H1 (cell line): Measurements from ENCODE around the gene PSME2. TPM values are rescaled to one million over a fixed set of nuclear protein-coding genes. Genes with fewer than 3 reads are reported as not detected.

ENCODE experiments used
- CTCF ChIA-PET: fragments of 300-600 bp; sonication (Branson Sonifier 250); formaldehyde crosslinking; loops from one replicate; lab custom pipeline; 2021; ENCODE audit not compliant: partially characterized antibody; lab: Charles Lee
- POLR2A ChIA-PET: fragments of 300-600 bp; sonication (Branson Sonifier 250); formaldehyde crosslinking; loops from one replicate; lab custom pipeline; 2021; ENCODE audit warnings: inconsistent platforms; ENCODE audit not compliant: partially characterized antibody; lab: Charles Lee
- DNase-seq, 2 experiments: peaks; one replicate each; pipeline versions ENCODE4 v3.0.0 to v3.0.0-alpha.2; 2010 to 2022; ENCODE audit warnings: low spot score in 2 of 2, low read depth in 1 of 2, mixed read lengths in 1 of 2
- FAIRE-seq: peaks from 2 replicates; lab custom pipeline; 2011; peaks lifted over from hg19 to GRCh38; lab: Jason Lieb, UNC
- H2AFZ ChIP-seq: 2 replicates; pipeline ENCODE4 v1.8.1; 2012; ENCODE audit warnings: low read length, inconsistent platforms
- H2AK5ac ChIP-seq: 2 replicates; pipeline ENCODE4 v1.6.1; 2013; ENCODE audit warnings: low read depth, low read length
- H2BK120ac ChIP-seq: replicated peaks from 2 replicates; pipeline ENCODE3; 2013; ENCODE audit warnings: low read depth, low read length, inconsistent platforms
- H2BK12ac ChIP-seq: 2 replicates; pipeline ENCODE4 v1.6.1; 2013; ENCODE audit warnings: low read depth, low read length
- H2BK15ac ChIP-seq: 2 replicates; pipeline ENCODE4 v1.6.1; 2013; ENCODE audit warnings: low read length
- H2BK20ac ChIP-seq: 2 replicates; pipeline ENCODE4 v1.6.1; 2013; ENCODE audit warnings: low read length
- H2BK5ac ChIP-seq: 2 replicates; pipeline ENCODE4 v1.6.1; 2013; ENCODE audit warnings: low read depth, low read length
- H3K14ac ChIP-seq: 2 replicates; pipeline ENCODE4 v1.6.1; 2013; ENCODE audit warnings: inconsistent platforms; ENCODE audit not compliant: insufficient read length
- H3K18ac ChIP-seq: 2 replicates; pipeline ENCODE4 v1.6.1; 2013; ENCODE audit warnings: low read length; ENCODE audit errors: extremely low read depth
- H3K23ac ChIP-seq: 2 replicates; pipeline ENCODE4 v1.6.1; 2013; ENCODE audit warnings: inconsistent platforms; ENCODE audit not compliant: insufficient read length
- H3K23me2 ChIP-seq: 2 replicates; pipeline ENCODE4 v1.6.1; 2013; ENCODE audit warnings: low read depth, low read length
- H3K27ac ChIP-seq: 2 replicates; pipeline ENCODE4 v1.6.1; 2011; ENCODE audit warnings: low read depth, low read length, inconsistent platforms
- H3K27me3 ChIP-seq, 4 experiments: replicated peaks in 1 of 4; 1 replicate in 1 of 4; 2 replicates in 3 of 4; pipeline versions ENCODE4 v1.6.1 to v1.8.1; 2011 to 2013; ENCODE audit warnings: low read length in 3 of 4, mild to moderate bottlenecking in 3 of 4, inconsistent platforms in 2 of 4, mixed read lengths in 2 of 4, moderate library complexity in 1 of 4; ENCODE audit not compliant: control insufficient read depth in 3 of 4, insufficient read depth in 3 of 4; ENCODE audit errors: extremely low read depth in 1 of 4
- H3K36me3 ChIP-seq, 4 experiments: 2 replicates each; pipeline versions ENCODE4 v1.6.1 to v1.8.1; 2011 to 2013; ENCODE audit warnings: mild to moderate bottlenecking in 4 of 4, low read length in 3 of 4, moderate library complexity in 2 of 4, control low read depth in 1 of 4, inconsistent platforms in 1 of 4; ENCODE audit not compliant: insufficient read depth in 4 of 4, control insufficient read depth in 2 of 4
- H3K4ac ChIP-seq: replicated peaks from 2 replicates; pipeline ENCODE3; 2013; ENCODE audit warnings: low read length, low read depth, mixed read lengths, inconsistent platforms; ENCODE audit not compliant: insufficient read length
- H3K4me1 ChIP-seq, 4 experiments: replicated peaks in 1 of 4; 1 replicate in 1 of 4; 2 replicates in 3 of 4; pipeline versions ENCODE4 v1.6.1 to v1.8.1; 2011 to 2013; ENCODE audit warnings: low read length in 3 of 4, inconsistent platforms in 2 of 4, mixed read lengths in 1 of 4; ENCODE audit not compliant: insufficient read depth in 4 of 4, control insufficient read depth in 3 of 4
- H3K4me2 ChIP-seq, 2 experiments: 2 replicates each; pipeline versions ENCODE4 v1.6.1 to v1.8.1; 2011 to 2013; ENCODE audit warnings: low read depth in 2 of 2, low read length in 2 of 2, control low read depth in 1 of 2, inconsistent platforms in 1 of 2, mild to moderate bottlenecking in 1 of 2; ENCODE audit not compliant: insufficient read depth in 1 of 2
- H3K4me3 ChIP-seq, 4 experiments: fragments of 200-600, 300-600 bp in 1 of 4; sonication (generic), shearing (Covaris generic), sonication (Bioruptor Twin) in 1 of 4; 2 replicates each; pipeline versions ENCODE4 v1.5.1 to v1.8.1; 2011 to 2016; ENCODE audit warnings: low read length in 4 of 4, low read depth in 3 of 4, control low read depth in 2 of 4, inconsistent platforms in 2 of 4, mild to moderate bottlenecking in 2 of 4, mixed read lengths in 1 of 4, moderate library complexity in 1 of 4; ENCODE audit not compliant: insufficient read depth in 2 of 4; ENCODE audit errors: extremely low read depth in 1 of 4
- H3K56ac ChIP-seq: replicated peaks from 2 replicates; pipeline ENCODE3; 2013; ENCODE audit warnings: low read depth, mild to moderate bottlenecking, mixed read lengths, low read length, inconsistent platforms; ENCODE audit not compliant: insufficient read length
- H3K79me1 ChIP-seq: 2 replicates; pipeline ENCODE4 v1.6.1; 2013; ENCODE audit warnings: low read depth, low read length, control low read depth
- H3K79me2 ChIP-seq, 2 experiments: 2 replicates each; pipeline versions ENCODE4 v1.6.1 to v1.8.1; 2012 to 2013; ENCODE audit warnings: low read length in 2 of 2, mild to moderate bottlenecking in 2 of 2, inconsistent platforms in 1 of 2; ENCODE audit not compliant: insufficient read depth in 2 of 2, control insufficient read depth in 1 of 2
- H3K9ac ChIP-seq, 4 experiments: replicated peaks in 1 of 4; 1 replicate in 1 of 4; 2 replicates in 3 of 4; pipeline versions ENCODE4 v1.6.1 to v1.8.1; 2011 to 2013; ENCODE audit warnings: low read depth in 3 of 4, low read length in 3 of 4, control low read depth in 2 of 4, mild to moderate bottlenecking in 2 of 4, moderate library complexity in 2 of 4, inconsistent platforms in 1 of 4; ENCODE audit errors: extremely low read depth in 1 of 4
- H3K9me3 ChIP-seq, 2 experiments: 2 replicates each; pipeline versions ENCODE4 v1.6.1 to v1.8.1; 2012 to 2013; ENCODE audit warnings: mild to moderate bottlenecking in 2 of 2, moderate library complexity in 2 of 2, control low read depth in 1 of 2, inconsistent platforms in 1 of 2, low read depth in 1 of 2, low read length in 1 of 2, mixed read lengths in 1 of 2; ENCODE audit not compliant: insufficient read depth in 2 of 2
- H4K20me1 ChIP-seq, 2 experiments: replicated peaks in 1 of 2; 2 replicates each; pipeline versions ENCODE3 to v1.8.1; 2011 to 2013; ENCODE audit warnings: inconsistent platforms in 2 of 2, low read length in 2 of 2, mild to moderate bottlenecking in 1 of 2; ENCODE audit not compliant: insufficient read depth in 2 of 2, control insufficient read depth in 1 of 2
- H4K5ac ChIP-seq: 2 replicates; pipeline ENCODE4 v1.6.1; 2013; ENCODE audit warnings: low read length, low read depth, mixed read lengths, inconsistent platforms; ENCODE audit not compliant: insufficient read length
- H4K8ac ChIP-seq: 2 replicates; pipeline ENCODE4 v1.8.0; 2013; ENCODE audit warnings: mild to moderate bottlenecking, moderate library complexity, low read length, inconsistent platforms; ENCODE audit not compliant: insufficient read depth; ENCODE audit errors: extremely low read depth
- H4K91ac ChIP-seq: replicated peaks from 2 replicates; pipeline ENCODE3; 2013; ENCODE audit warnings: low read length, mixed read lengths, inconsistent platforms; ENCODE audit not compliant: insufficient read length
- CEBPB ChIP-seq: IDR thresholded peaks from 2 replicates; pipeline ENCODE4 v1.6.1; 2012; ENCODE audit warnings: low read depth, low read length
- FOSL1 ChIP-seq: IDR thresholded peaks from 2 replicates; pipeline ENCODE4 v1.6.1; 2011; ENCODE audit warnings: mild to moderate bottlenecking, low read depth, low read length, moderate library complexity; ENCODE audit not compliant: insufficient read depth
- GTF2F1 ChIP-seq: IDR thresholded peaks from 2 replicates; pipeline ENCODE4 v1.6.1; 2012; ENCODE audit warnings: low read depth, low read length, improper control_type of control experiment, borderline replicate concordance
- HDAC2 ChIP-seq, 2 experiments: fragments of 300-600 bp in 1 of 2; sonication (generic) in 1 of 2; IDR thresholded peaks; 2 replicates each; pipeline ENCODE4 v1.6.1; 2011 to 2012; ENCODE audit warnings: low read depth in 2 of 2, low read length in 2 of 2, mild to moderate bottlenecking in 2 of 2, moderate library complexity in 2 of 2, borderline replicate concordance in 1 of 2, inconsistent platforms in 1 of 2
- HDAC6 ChIP-seq: IDR thresholded peaks from one replicate; pipeline ENCODE4 v1.7.1; 2012; ENCODE audit warnings: low read depth, mild to moderate bottlenecking, inconsistent platforms, low read length, moderate library complexity
- NANOG ChIP-seq: IDR thresholded peaks from 2 replicates; pipeline ENCODE4 v1.6.1; 2011; ENCODE audit warnings: low read length, low read depth, mild to moderate bottlenecking, inconsistent platforms; ENCODE audit not compliant: insufficient read depth, poor library complexity, severe bottlenecking
- NRF1 ChIP-seq: IDR thresholded peaks from 2 replicates; pipeline ENCODE4 v1.6.1; 2011; ENCODE audit warnings: mild to moderate bottlenecking, low read depth, low read length, improper control_type of control experiment
- POU5F1 ChIP-seq: IDR thresholded peaks from 2 replicates; pipeline ENCODE4 v1.6.1; 2011; ENCODE audit warnings: low read depth, mild to moderate bottlenecking, low read length, moderate library complexity
- SAP30 ChIP-seq: fragments of 300-600 bp; sonication (generic); IDR thresholded peaks from 2 replicates; pipeline ENCODE4 v1.7.1; 2012; ENCODE audit warnings: low read length, moderate library complexity, mild to moderate bottlenecking, inconsistent platforms; ENCODE audit not compliant: insufficient read depth, insufficient replicate concordance
- SIX5 ChIP-seq: IDR thresholded peaks from 2 replicates; pipeline ENCODE4 v1.6.1; 2011; ENCODE audit warnings: mild to moderate bottlenecking, low read depth, low read length
- SP4 ChIP-seq: IDR thresholded peaks from 2 replicates; pipeline ENCODE4 v1.6.1; 2012; ENCODE audit warnings: low read length, inconsistent platforms
- TAF7 ChIP-seq: optimal IDR thresholded peaks from 2 replicates; pipeline ENCODE3; 2011; ENCODE audit warnings: low read depth, mild to moderate bottlenecking, inconsistent platforms, low read length, moderate library complexity, borderline replicate concordance
- YY1 ChIP-seq: IDR thresholded peaks from 2 replicates; pipeline ENCODE4 v1.6.1; 2011; ENCODE audit warnings: low read depth, mild to moderate bottlenecking, low read length
- WGBS, 2 experiments: shearing (Covaris generic) in 1 of 2; methylation state at CpG; one replicate each; pipeline versions ENCODE4 v1.1.6 to v1.1.7; 2013 to 2015; ENCODE audit warnings: low lambda C conversion rate in 2 of 2, mixed read lengths in 2 of 2, inconsistent platforms in 1 of 2, low coverage in 1 of 2, missing lambda C conversion rate in 1 of 2; ENCODE audit not compliant: insufficient replicate concordance in 2 of 2, insufficient coverage in 1 of 2, insufficient read length in 1 of 2; ENCODE audit errors: extremely low coverage in 1 of 2, missing lambda C conversion rate in 1 of 2; 5-methylcytosine and 5-hydroxymethylcytosine counted together
- polyA plus RNA-seq, 7 experiments: library from polyadenylated mRNA; depleted of rRNA in 3 of 7; stranded (reverse) in 5 of 7; unstranded in 2 of 7; fragments of >200 nt in 5 of 7; fragments of 200-250 nt in 2 of 7; gene quantifications; 1 replicate in 5 of 7; 2 replicates in 1 of 7; 4 replicates in 1 of 7; pipeline versions ENCODE4 v1.2.1 to v1.2.3, GENCODE V29; 2011 to 2013; ENCODE audit warnings: missing spikeins in 2 of 7, mixed read lengths in 2 of 7
- total RNA-seq: library from RNA; stranded (reverse); fragmentation: NEBNext Ultra II Directional; extraction: Animal tissue kit (Norgen Biotek cat#: 25700); gene quantifications from 2 replicates; pipeline ENCODE4 v1.2.1, GENCODE V29; 2021
- TF ChIP-seq, protein P1 (sequence below): IDR thresholded peaks from 2 replicates; pipeline ENCODE4 v1.6.1; 2012; ENCODE audit warnings: inconsistent platforms

Gene PSME2
- total and polyA plus RNA-seq, 2 of the 8 experiments (the other 6 are each of a cell fraction or from before 2014, with no cell fraction given): 71.8 to 111 TPM

DNA sequence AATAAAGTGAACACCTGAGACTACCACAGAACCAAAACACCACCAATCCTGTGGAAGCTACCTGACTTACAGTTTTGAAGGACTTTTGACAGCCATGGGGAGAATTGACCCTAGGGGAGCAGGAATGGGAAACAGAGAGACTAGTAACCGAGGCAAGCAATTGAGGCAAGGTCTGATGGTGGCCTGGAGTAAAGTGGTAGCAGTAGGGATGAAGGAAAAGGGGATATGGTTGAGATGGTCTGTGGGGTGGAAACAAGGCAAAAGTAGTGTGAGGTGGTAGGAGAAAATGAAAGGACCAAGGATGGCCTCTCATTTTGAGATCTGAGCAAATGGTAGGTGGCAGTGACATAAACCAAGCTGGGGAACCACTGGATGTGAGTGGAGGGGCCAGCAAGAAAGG lies 10.4 kb upstream of the PSME2 start:
- no peak overlapping the region for H3K56ac ChIP-seq
- no peak overlapping the region for H3K4me3 ChIP-seq
- 0 out of 2 replicates have a peak, but pooled peaks cover 2% of the 10 kb centered on the region for H3K23me2 ChIP-seq
- no peak overlapping the region for H3K14ac ChIP-seq
- H3K36me3 ChIP-seq: peaks cover 26 to 53% (median 42%) of the 10 kb centered on the region in 4 experiments
- peaks cover 2 to 13% of the 10 kb centered on the region in 2 experiments for H4K20me1 ChIP-seq
- no peaks in the 10 kb centered on the region for H3K79me1 ChIP-seq
- H3K4ac ChIP-seq: no peak overlapping the region
- no peak overlapping the region for H3K23ac ChIP-seq
- no peak overlapping the region for H2AFZ ChIP-seq
- H2BK5ac ChIP-seq: no peak overlapping the region
- no peak overlapping the region for H4K8ac ChIP-seq
- no peak overlapping the region for H2AK5ac ChIP-seq
- no peak overlapping the region for H4K5ac ChIP-seq
- H4K91ac ChIP-seq: no peak overlapping the region
- FAIRE-seq (no peak), DNase-seq (no peak)
- CTCF ChIA-PET: interaction anchor here (0.6 to 1.5 kb wide), 3 partner anchors 9 to 48 kb away, joined by 3 to 5 read pairs (median 3); partner anchors contain the start of gene RNF31
- no peak overlapping the region for H3K9ac ChIP-seq
- H3K18ac ChIP-seq: no peak overlapping the region
- no peak overlapping the region for H2BK15ac ChIP-seq
- no peak overlapping the region for H2BK20ac ChIP-seq
- POLR2A ChIA-PET: interaction anchor here (0.9 to 2.9 kb wide), 6 partner anchors 20 to 63 kb away, joined by 3 to 9 read pairs (median 4); no protein-coding TSS in a partner anchor
- no peaks in the 10 kb centered on the region; a peak in 1 of 7 replicates for H3K27me3 ChIP-seq
- no peaks in the 10 kb centered on the region for H3K9me3 ChIP-seq
- H2BK12ac ChIP-seq: no peak overlapping the region
- no peak overlapping the region for H3K4me2 ChIP-seq
- H3K27ac ChIP-seq: no peak overlapping the region
- H3K4me1 ChIP-seq: peaks cover 0 to 10% (median 2%) of the 10 kb centered on the region in 4 experiments; a peak in 3 of 7 replicates
- H3K79me2 ChIP-seq: no peaks in the 10 kb centered on the region
- no peak overlapping the region for H2BK120ac ChIP-seq
- 95% methylated on average over 1 of the region's 1 CpG; no CpG with 5 or more reads in 1 of the 2 experiments for WGBS, 2 experiments
- no peak for TF ChIP-seq HDAC2 (IDR thresholded peaks at IDR 0.05; ENCODE audit: borderline replicate concordance in 1 of 2, low read depth in 2 of 2, low read length in 2 of 2)
- no peak for TF ChIP-seq CEBPB
- TF ChIP-seq HDAC6: no peak
- TF ChIP-seq, protein P1, sequence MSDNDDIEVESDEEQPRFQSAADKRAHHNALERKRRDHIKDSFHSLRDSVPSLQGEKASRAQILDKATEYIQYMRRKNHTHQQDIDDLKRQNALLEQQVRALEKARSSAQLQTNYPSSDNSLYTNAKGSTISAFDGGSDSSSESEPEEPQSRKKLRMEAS: no peak
- no peak for TF ChIP-seq SAP30
- TF ChIP-seq YY1: no peak
- no peak for TF ChIP-seq TAF7
- TF ChIP-seq NANOG: no peak
- no peak for TF ChIP-seq POU5F1
- no peak for TF ChIP-seq GTF2F1
- no peak for TF ChIP-seq NRF1
- no peak for TF ChIP-seq FOSL1
- no peak for TF ChIP-seq SIX5
- TF ChIP-seq SP4: no peak
